ENCODE results near the gene HCAR1. TPM values are rescaled to one million over a fixed set of nuclear protein-coding genes. Genes with fewer than 3 reads are reported as not detected.

The HCAR1 gene, protein sequence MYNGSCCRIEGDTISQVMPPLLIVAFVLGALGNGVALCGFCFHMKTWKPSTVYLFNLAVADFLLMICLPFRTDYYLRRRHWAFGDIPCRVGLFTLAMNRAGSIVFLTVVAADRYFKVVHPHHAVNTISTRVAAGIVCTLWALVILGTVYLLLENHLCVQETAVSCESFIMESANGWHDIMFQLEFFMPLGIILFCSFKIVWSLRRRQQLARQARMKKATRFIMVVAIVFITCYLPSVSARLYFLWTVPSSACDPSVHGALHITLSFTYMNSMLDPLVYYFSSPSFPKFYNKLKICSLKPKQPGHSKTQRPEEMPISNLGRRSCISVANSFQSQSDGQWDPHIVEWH
- 0.37 and 0.53 TPM in 2 replicates for total RNA-seq

DNA sequence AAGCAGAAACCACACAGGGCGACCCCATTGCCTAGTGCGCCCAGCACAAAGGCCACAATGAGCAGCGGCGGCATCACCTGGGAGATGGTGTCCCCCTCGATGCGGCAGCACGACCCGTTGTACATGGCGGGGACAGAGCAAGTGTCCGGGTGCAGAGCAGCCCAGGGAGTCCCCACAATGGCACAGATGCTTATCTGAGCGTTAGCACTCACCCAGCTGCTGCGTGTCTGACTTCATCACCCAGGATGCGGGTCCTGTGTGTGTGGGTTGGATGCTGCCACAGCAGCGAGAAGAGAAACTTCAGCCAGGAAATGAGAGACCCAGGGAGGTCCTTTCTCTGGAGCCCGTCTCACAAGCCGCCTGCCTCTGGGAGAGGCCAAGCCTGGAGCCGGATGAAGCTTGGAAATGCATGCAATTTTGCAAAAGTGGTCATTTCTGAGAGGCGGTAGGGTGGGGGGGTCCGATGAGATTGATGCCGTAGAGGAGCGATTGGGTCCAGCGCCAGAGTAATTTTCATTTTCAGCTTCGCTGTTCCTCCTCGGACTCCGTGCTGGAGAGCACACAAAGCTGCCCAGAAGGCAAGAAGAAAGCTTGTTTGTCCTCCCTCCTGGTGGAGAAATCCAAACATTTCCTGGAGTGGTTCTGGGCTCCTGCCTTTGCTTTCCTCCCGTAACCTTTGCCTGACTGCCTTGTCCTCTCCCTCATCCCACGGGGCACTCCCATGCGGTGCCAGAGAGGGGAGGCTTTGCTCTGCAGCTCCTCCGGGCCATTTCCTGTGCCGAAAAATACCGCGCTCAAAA lies at the start of gene HCAR1:
HCAR1 (minus strand) TSS at position 630 of the 800 bp plus-strand sequence; CDS start at position 125, 505 bp downstream.

DNA sequence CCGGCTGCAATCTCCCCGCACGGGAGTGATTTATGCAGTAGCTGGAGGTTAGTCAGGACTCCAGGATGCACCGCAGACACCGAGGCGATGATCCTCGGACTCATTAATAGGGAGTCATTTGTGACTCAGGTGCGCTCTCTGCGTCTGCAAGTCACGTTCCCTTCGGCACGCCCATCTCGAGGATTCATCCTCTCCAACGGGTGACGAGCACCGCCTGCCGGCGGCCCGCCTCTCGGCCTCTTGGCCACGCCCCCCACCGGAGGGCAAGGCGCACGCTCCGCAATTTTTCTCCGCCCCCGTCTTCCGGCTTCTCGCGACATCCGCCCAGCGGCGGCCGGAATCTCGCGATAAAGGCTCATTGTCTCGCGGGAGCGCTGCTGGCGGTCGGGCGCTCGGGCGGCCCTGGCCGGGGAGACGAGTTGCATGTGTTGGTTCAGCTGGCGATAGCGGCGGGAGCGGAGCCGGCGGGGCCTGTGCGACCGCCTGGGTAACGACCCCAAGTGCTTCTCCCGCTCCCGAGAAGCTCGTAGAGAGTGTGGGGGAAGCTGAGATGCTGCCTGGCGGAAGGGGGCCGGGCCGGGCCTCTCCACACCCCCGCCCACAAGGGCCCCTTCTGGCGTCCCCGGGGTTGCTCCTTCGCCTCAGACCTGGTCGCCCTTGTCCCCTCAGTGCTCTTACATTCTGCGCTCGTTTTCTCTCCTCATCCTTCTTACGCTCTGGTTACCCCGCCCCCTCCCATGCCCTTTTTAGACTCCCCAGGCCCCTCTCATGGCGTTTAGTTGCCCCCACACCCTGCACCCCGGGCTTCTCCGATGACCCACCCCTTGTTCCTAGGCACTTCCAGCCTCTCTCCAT lies 22.0 kb upstream of the HCAR1 start, which contains the start of gene DENR:
DENR (plus strand) TSS at position 361 of the 855 bp plus-strand sequence. CDS start 878 bp downstream, outside the sequence.

DNA sequence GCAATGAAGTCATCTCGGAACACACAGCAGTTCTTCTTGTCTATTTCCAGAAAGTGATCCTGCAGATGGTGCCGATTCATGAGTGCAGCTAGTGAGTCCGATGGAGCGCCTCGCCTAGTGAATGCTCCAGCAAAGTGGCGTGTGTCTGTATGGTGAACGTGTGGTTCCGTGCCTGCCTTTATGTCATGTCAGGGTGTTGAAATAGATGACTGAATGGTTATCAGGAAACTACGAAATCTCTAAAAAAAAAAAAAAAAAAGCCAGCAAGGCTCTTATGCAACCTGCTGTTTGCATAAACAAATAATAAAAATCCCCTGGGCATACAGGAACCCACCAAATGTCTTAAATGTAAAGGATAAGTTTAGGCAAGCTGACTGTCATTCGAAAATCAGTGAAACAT lies 14.0 kb downstream of the HCAR1 start, which contains the start of gene HCAR3:
HCAR3 (minus strand) TSS at position 154 of the 400 bp plus-strand sequence; CDS start at position 80, 74 bp downstream.

DNA sequence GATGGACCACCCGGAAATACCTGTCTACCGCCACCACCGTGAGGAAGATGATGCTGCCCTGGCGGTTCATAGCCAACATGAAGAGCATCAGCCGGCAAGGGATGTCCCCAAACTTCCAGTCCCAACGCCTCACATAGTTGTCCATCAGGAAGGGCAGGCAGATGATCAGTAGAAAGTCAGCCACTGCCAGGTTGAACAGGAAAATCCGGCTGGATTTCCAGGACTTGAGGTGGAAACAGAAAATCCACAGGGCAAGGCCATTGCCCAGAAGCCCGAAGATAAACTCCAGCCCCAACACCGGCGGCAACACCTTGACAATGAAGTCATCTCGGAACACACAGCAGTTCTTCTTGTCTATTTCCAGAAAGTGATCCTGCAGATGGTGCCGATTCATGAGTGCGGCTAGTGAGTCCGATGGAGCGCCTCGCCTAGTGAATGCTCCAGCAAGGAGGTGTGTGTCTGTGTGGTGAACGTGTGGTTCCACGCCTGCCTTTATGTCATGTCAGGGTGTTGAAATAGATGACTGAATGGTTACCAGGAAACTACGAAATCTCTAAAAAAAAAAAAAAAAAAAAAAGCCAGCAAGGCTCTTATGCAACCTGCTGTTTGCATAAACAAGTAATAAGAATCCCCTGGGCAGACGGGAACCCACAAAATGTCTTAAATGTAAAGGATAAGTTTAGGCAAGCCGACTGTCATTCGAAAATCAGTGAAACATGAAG lies 27.6 kb downstream of the HCAR1 start, which contains the start of gene HCAR2:
HCAR2 (minus strand) TSS at position 468 of the 722 bp plus-strand sequence; CDS start at position 394, 74 bp downstream.

Other genes with a start within 250 kb of the HCAR1 start
- gene ZCCHC8, start 229.9 kb downstream of the HCAR1 start, total RNA-seq, result 12.2 and 13.0 TPM in 2 replicates
- gene RSRC2, start 203.9 kb downstream of the HCAR1 start, total RNA-seq, result 49.8 and 58.2 TPM in 2 replicates
- gene KNTC1, start 203.6 kb downstream of the HCAR1 start, total RNA-seq, result 19.5 and 28.9 TPM in 2 replicates
- gene HCAR2, start 27.5 kb downstream of the HCAR1 start, total RNA-seq, result not detected in 2 replicates
- not detected in 2 replicates for gene HCAR3, start 14.0 kb downstream of the HCAR1 start, total RNA-seq
- gene DENR, start 22.0 kb upstream of the HCAR1 start, total RNA-seq, result 31.7 and 35.9 TPM in 2 replicates
- 0.68 and 0.92 TPM in 2 replicates for gene CCDC62, start 43.7 kb upstream of the HCAR1 start, total RNA-seq
- 12.0 and 17.8 TPM in 2 replicates for gene HIP1R, start 104.6 kb upstream of the HCAR1 start, total RNA-seq
- 10.0 and 17.1 TPM in 2 replicates for gene VPS37B, start 165.3 kb upstream of the HCAR1 start, total RNA-seq
- gene ABCB9, start 235.6 kb upstream of the HCAR1 start, total RNA-seq, result 9.2 and 10.3 TPM in 2 replicates
- 8.1 TPM in 2 replicates for gene OGFOD2, start 244.4 kb upstream of the HCAR1 start, total RNA-seq
- gene ARL6IP4, start 249.8 kb upstream of the HCAR1 start, total RNA-seq, result 241 and 246 TPM in 2 replicates